ENCODE measurements around the gene GRHL3. TPM values are rescaled to one million over a fixed set of nuclear protein-coding genes. Genes with fewer than 3 reads are reported as not detected.

The GRHL3 gene
- total RNA-seq, 1 donor from 2014 or later = 17.1 TPM

DNA sequence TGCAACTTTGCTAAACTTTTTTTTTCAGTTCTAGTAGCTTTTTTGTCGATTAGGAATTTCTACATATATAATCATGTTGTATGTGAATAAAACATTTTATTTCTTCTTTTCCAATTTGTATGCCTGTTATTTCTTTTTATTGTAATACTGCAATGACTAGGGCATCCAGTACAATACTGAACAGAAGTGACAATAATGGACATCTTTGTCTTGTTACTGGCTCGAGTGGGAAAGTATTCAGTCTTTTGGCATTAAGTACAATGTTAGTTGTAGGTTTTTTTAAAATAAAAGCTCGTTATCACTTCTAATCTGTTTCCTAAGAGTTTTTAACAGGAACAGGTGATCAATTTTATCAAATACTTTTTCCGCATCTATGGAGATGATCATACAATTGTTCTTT lies 84.6 kb downstream of the GRHL3 start:
- TF ChIP-seq, protein P1, sequence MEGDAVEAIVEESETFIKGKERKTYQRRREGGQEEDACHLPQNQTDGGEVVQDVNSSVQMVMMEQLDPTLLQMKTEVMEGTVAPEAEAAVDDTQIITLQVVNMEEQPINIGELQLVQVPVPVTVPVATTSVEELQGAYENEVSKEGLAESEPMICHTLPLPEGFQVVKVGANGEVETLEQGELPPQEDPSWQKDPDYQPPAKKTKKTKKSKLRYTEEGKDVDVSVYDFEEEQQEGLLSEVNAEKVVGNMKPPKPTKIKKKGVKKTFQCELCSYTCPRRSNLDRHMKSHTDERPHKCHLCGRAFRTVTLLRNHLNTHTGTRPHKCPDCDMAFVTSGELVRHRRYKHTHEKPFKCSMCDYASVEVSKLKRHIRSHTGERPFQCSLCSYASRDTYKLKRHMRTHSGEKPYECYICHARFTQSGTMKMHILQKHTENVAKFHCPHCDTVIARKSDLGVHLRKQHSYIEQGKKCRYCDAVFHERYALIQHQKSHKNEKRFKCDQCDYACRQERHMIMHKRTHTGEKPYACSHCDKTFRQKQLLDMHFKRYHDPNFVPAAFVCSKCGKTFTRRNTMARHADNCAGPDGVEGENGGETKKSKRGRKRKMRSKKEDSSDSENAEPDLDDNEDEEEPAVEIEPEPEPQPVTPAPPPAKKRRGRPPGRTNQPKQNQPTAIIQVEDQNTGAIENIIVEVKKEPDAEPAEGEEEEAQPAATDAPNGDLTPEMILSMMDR (IDR thresholded peaks at IDR 0.05; ENCODE audit: unreplicated experiment) = no peak
- Mint-ChIP-seq H3K9me3 (peaks cover 16% of the 10 kb centered on the region), H3K27me3 (ENCODE audit: low read depth) (no peaks in the 10 kb centered on the region), H3K27ac (no peak overlapping the region), H3K4me1 (no peaks in the 10 kb centered on the region), H3K4me3 (no peak overlapping the region), H3K36me3 (peaks cover 25% of the 10 kb centered on the region)
- no peak for DNase-seq (ENCODE audit: low spot score in 2 of 2, unreplicated experiment in 2 of 2)

Other genes starting within 250 kb of the GRHL3 start
- 0.11 to 0.29 TPM (median 0.13 TPM) in 3 replicates for gene MYOM3, start 207.2 kb upstream of the GRHL3 start, total RNA-seq
- 0.09 to 0.11 TPM in 2 of 3 replicates, not detected in the other for gene IL22RA1, start 176.2 kb upstream of the GRHL3 start, total RNA-seq
- 12.1 to 13.0 TPM (median 12.1 TPM) in 3 replicates for gene IFNLR1, start 132.1 kb upstream of the GRHL3 start, total RNA-seq
- gene STPG1, start 94.4 kb downstream of the GRHL3 start, total RNA-seq = 8.8 to 9.4 TPM (median 8.8 TPM) in 3 replicates
- 19.3 to 21.3 TPM (median 20.6 TPM) in 3 replicates for gene NIPAL3, start 96.4 kb downstream of the GRHL3 start, total RNA-seq
- gene RCAN3, start 183.5 kb downstream of the GRHL3 start, total RNA-seq = 9.5 to 14.7 TPM (median 11.8 TPM) in 3 replicates
- gene NCMAP, start 236.7 kb downstream of the GRHL3 start, total RNA-seq = 0.31 to 0.51 TPM (median 0.38 TPM) in 3 replicates